Measurements from ENCODE around the gene GNAQ.

GRCh38 chr9:77945798-77946197, 85.8 kb downstream of the GNAQ start:
- TF ChIP-seq CTCF (IDR thresholded peaks at IDR 0.05) (no peak), POLR2A (IDR thresholded peaks at IDR 0.05) (no peak)

All from body of pancreas (tissue), 4 donors.